GM21576 (cell line): ENCODE results near the gene APIP.
A peak's percentile ranks its signal among the peaks of the same experiment; 100 is the strongest.
"Not testable (repeated sequence)": the region's sequence is repeated elsewhere in the genome, so short reads cannot be mapped to it uniquely, and the experiment has no call there.

Source experiments
- ATAC-seq: cut with Tn5 transposase; IDR thresholded peaks from one replicate; pipeline ENCODE4 v1.9.1; 2021; ENCODE audit warnings: mild to moderate bottlenecking, moderate library complexity; ENCODE audit not compliant: unreplicated experiment

The APIP gene

GRCh38 chr11:34926101-34926830 is 10.1 kb upstream of the APIP start:
- no peak for ATAC-seq

GRCh38 chr11:34924714-34925113 is 8.5 kb upstream of the APIP start:
- ATAC-seq, result no peak

- no peak for ATAC-seq
Measured at GRCh38 chr11:34921156-34921555, 5.0 kb upstream of the APIP start.

- ATAC-seq, result peak; percentile 25
Measured at GRCh38 chr11:34916843-34917770, 928 bp upstream of the APIP start.

- peak; percentile 4 for ATAC-seq
Measured at GRCh38 chr11:34915136-34916014, 804 bp downstream of the APIP start.

- ATAC-seq, result not testable (repeated sequence)
Measured at GRCh38 chr11:34913556-34913955, 2.6 kb downstream of the APIP start.

GRCh38 chr11:34911676-34912075 is 4.5 kb downstream of the APIP start:
- no peak for ATAC-seq

- ATAC-seq, result peak; percentile 66
Measured at GRCh38 chr11:34910817-34911216, 5.4 kb downstream of the APIP start.

- ATAC-seq, result no peak
Measured at GRCh38 chr11:34909955-34910354, 6.2 kb downstream of the APIP start.

GRCh38 chr11:34909415-34909814 is 6.8 kb downstream of the APIP start:
- ATAC-seq, result no peak

- ATAC-seq, result peak; percentile 40
Measured at GRCh38 chr11:34907934-34908593, 8.1 kb downstream of the APIP start.

GRCh38 chr11:34905666-34906065 is 10.5 kb downstream of the APIP start:
- no peak for ATAC-seq

GRCh38 chr11:34904421-34904955 is 11.7 kb downstream of the APIP start:
- no peak for ATAC-seq

GRCh38 chr11:34899633-34900016 is 16.6 kb downstream of the APIP start:
- ATAC-seq, result no peak

- no peak for ATAC-seq
Measured at GRCh38 chr11:34898474-34898873, 17.7 kb downstream of the APIP start.

- ATAC-seq, result no peak
Measured at GRCh38 chr11:34897171-34897870, 18.9 kb downstream of the APIP start.

- ATAC-seq, result not testable (repeated sequence)
Measured at GRCh38 chr11:34896191-34896590, 20.0 kb downstream of the APIP start.

- no peak for ATAC-seq
Measured at GRCh38 chr11:34893416-34893815, 22.8 kb downstream of the APIP start.

- no peak for ATAC-seq
Measured at GRCh38 chr11:34891611-34892010, 24.6 kb downstream of the APIP start.

- ATAC-seq, result no peak
Measured at GRCh38 chr11:34890812-34891211, 25.4 kb downstream of the APIP start.
